SK-N-SH treated with all-trans-retinoic acid at 6 μM for 48 hours (cell line): ENCODE data around the gene IKBKE.

ENCODE experiments used
- ISL1 ChIP-seq: fragments of 250-450 bp; sonication (Bioruptor Pico); IDR thresholded peaks from 2 replicates; pipeline ENCODE4 v2.1.2; 2022; ENCODE audit warnings: mild to moderate bottlenecking, moderate library complexity
- OSR1 ChIP-seq: fragments of 250-450 bp; sonication (Bioruptor Pico); IDR thresholded peaks from 2 replicates; pipeline ENCODE4 v1.8.0; 2022; ENCODE audit warnings: moderate library complexity, mild to moderate bottlenecking, inconsistent platforms
- SNAI2 ChIP-seq: fragments of 250-450 bp; sonication (Bioruptor Pico); IDR thresholded peaks from 2 replicates; pipeline ENCODE4 v1.5.0; 2020; ENCODE audit warnings: mild to moderate bottlenecking, moderate library complexity
- ZC3H10 ChIP-seq: fragments of 250-450 bp; sonication (Bioruptor Pico); IDR thresholded peaks from 2 replicates; pipeline ENCODE4 v1.5.1; 2021; ENCODE audit warnings: mild to moderate bottlenecking, moderate library complexity
- ZNF565 ChIP-seq: fragments of 450-650 bp; formaldehyde crosslinking; conservative IDR thresholded peaks from 2 replicates; pipeline ENCODE4 v1.5.0; 2020; ENCODE audit warnings: low read depth, mild to moderate bottlenecking, moderate library complexity
- TF ChIP-seq, protein P1 (sequence below): fragments of 250-450 bp; sonication (Bioruptor Pico); IDR thresholded peaks from 2 replicates; pipeline ENCODE4 v1.8.0; 2020; ENCODE audit warnings: mild to moderate bottlenecking, moderate library complexity, borderline replicate concordance

DNA sequence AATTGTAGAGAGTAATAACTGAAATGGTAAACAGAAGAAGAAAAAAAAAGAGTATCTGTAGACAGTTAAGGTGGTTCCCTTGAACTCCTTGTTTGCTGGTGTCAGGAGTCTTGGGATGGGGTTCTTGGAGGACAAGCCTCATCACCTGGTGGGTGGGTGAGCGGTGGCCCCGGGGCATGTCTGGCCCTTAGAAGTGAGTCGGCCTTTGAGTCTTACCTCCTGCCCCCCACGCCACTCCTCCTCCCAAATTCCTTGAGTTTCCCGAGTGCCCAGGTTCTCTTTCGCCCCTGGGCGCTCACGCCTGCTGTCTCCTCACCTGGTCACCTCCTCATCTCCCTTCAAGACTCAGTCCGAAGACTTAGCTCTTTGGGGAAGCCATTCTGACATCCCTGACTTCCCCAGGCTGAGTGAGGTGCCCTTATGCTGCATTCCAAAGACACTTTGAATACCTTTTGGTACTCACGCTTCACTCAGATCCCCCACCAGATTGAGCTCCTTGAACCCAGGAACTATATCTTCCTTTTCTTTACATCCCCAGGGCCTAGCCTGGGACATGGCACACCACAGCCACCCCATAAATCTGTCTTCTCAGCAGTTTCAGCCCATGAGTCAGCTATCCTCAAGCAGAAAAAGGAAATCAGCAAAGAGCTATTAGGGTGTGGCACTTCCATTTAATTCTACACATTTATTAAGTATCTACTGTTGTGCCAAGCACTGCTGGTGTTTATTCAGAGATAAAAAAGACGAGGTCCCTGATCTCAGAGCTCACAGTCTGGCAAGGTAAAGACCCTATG lies 13.5 kb upstream of the IKBKE start:
- TF ChIP-seq OSR1 (CRISPR knock-in tag) (no peak), ZC3H10 (no peak), ZNF565 (no peak), SNAI2 (CRISPR knock-in tag) (no peak), ISL1 (CRISPR knock-in tag) (no peak)
- TF ChIP-seq, protein P1, sequence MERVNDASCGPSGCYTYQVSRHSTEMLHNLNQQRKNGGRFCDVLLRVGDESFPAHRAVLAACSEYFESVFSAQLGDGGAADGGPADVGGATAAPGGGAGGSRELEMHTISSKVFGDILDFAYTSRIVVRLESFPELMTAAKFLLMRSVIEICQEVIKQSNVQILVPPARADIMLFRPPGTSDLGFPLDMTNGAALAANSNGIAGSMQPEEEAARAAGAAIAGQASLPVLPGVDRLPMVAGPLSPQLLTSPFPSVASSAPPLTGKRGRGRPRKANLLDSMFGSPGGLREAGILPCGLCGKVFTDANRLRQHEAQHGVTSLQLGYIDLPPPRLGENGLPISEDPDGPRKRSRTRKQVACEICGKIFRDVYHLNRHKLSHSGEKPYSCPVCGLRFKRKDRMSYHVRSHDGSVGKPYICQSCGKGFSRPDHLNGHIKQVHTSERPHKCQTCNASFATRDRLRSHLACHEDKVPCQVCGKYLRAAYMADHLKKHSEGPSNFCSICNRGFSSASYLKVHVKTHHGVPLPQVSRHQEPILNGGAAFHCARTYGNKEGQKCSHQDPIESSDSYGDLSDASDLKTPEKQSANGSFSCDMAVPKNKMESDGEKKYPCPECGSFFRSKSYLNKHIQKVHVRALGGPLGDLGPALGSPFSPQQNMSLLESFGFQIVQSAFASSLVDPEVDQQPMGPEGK (CRISPR knock-in tag) = no peak
